WTC11 (cell line): ENCODE measurements around the gene LMAN2L. TPM values are rescaled to one million over a fixed set of nuclear protein-coding genes. Genes with fewer than 3 reads are reported as not detected.

Experiments used
- ATAC-seq: fragments of 200-7000 bp; cut with Tn5 transposase; 2 replicates; pipeline ENCODE4 v1.10.0; 2021; ENCODE audit warnings: mild to moderate bottlenecking, moderate library complexity
- CTCF ChIA-PET: fragments of 300-600 bp; sonication (Branson Sonifier 250); formaldehyde crosslinking; loops from one replicate; lab custom pipeline; 2021; ENCODE audit warnings: antibody characterized with exemption; lab: Charles Lee
- POLR2A ChIA-PET: fragments of 350-600 bp; sonication (Branson Sonifier 250); formaldehyde crosslinking; loops from one replicate; lab custom pipeline; 2021; ENCODE audit warnings: antibody characterized with exemption; lab: Charles Lee
- DNase-seq: peaks from one replicate; pipeline ENCODE4 v3.0.0; 2021; ENCODE audit warnings: low spot score
- H3K27ac Mint-ChIP-seq: 2 replicates; pipeline ENCODE4 v1.8.0; 2021; ENCODE audit warnings: mixed read lengths
- H3K27me3 Mint-ChIP-seq: 2 replicates; pipeline ENCODE4 v1.8.0; 2021; ENCODE audit warnings: low read depth, mild to moderate bottlenecking, moderate library complexity, mixed read lengths
- H3K36me3 Mint-ChIP-seq: 2 replicates; pipeline ENCODE4 v1.8.0; 2021; ENCODE audit warnings: mixed read lengths
- H3K4me1 Mint-ChIP-seq: 2 replicates; pipeline ENCODE4 v1.8.0; 2022; ENCODE audit warnings: mixed read lengths
- H3K4me3 Mint-ChIP-seq: 2 replicates; pipeline ENCODE4 v1.8.0; 2021; ENCODE audit warnings: mild to moderate bottlenecking, moderate library complexity, mixed read lengths
- H3K9me3 Mint-ChIP-seq: 2 replicates; pipeline ENCODE4 v1.8.0; 2021; ENCODE audit warnings: mixed read lengths
- ATF1 ChIP-seq: sonication (generic); formaldehyde crosslinking; IDR thresholded peaks from 2 replicates; pipeline ENCODE4 v1.8.1; 2023; ENCODE audit warnings: mild to moderate bottlenecking, moderate library complexity, missing genetic modification reagents
- ATF2 ChIP-seq: sonication (generic); formaldehyde crosslinking; IDR thresholded peaks from 2 replicates; pipeline ENCODE4 v1.8.1; 2022; ENCODE audit warnings: low read depth, missing genetic modification reagents, borderline replicate concordance
- FOXK1 ChIP-seq: sonication (generic); formaldehyde crosslinking; IDR thresholded peaks from 2 replicates; pipeline ENCODE4 v1.8.0; 2022; ENCODE audit warnings: mild to moderate bottlenecking, moderate library complexity, missing genetic modification reagents
- GABPB1 ChIP-seq: sonication (generic); formaldehyde crosslinking; IDR thresholded peaks from 2 replicates; pipeline ENCODE4 v1.8.1; 2023; ENCODE audit warnings: mild to moderate bottlenecking, missing genetic modification reagents
- JAZF1 ChIP-seq: fragments of 250-450 bp; sonication (Bioruptor Pico); IDR thresholded peaks from 2 replicates; pipeline ENCODE4 v1.9.0; 2021; ENCODE audit warnings: moderate library complexity, mild to moderate bottlenecking, inconsistent platforms
- JUN ChIP-seq: sonication (generic); formaldehyde crosslinking; IDR thresholded peaks from 2 replicates; pipeline ENCODE4 v1.8.0; 2023; ENCODE audit warnings: mild to moderate bottlenecking, missing genetic modification reagents
- KAT7 ChIP-seq: sonication (generic); formaldehyde crosslinking; IDR thresholded peaks from 2 replicates; pipeline ENCODE4 v1.8.1; 2023; ENCODE audit warnings: missing genetic modification reagents, mild to moderate bottlenecking, borderline replicate concordance
- MLX ChIP-seq: sonication (generic); formaldehyde crosslinking; IDR thresholded peaks from 2 replicates; pipeline ENCODE4 v1.8.1; 2023; ENCODE audit warnings: mild to moderate bottlenecking, missing genetic modification reagents, moderate library complexity
- MYBL2 ChIP-seq: sonication (generic); formaldehyde crosslinking; IDR thresholded peaks from 2 replicates; pipeline ENCODE4 v1.8.1; 2023; ENCODE audit warnings: mild to moderate bottlenecking, moderate library complexity, missing genetic modification reagents
- NR3C1 ChIP-seq: sonication (generic); formaldehyde crosslinking; conservative IDR thresholded peaks from 2 replicates; pipeline ENCODE4 v1.8.1; 2023; ENCODE audit warnings: low read depth, mild to moderate bottlenecking, missing genetic modification reagents
- PRDM15 ChIP-seq: sonication (generic); formaldehyde crosslinking; IDR thresholded peaks from 2 replicates; pipeline ENCODE4 v1.8.0; 2022; ENCODE audit warnings: missing genetic modification reagents
- RELA ChIP-seq: sonication (generic); formaldehyde crosslinking; IDR thresholded peaks from 2 replicates; pipeline ENCODE4 v1.8.1; 2022; ENCODE audit warnings: missing genetic modification reagents, mild to moderate bottlenecking, borderline replicate concordance
- RORB ChIP-seq: fragments of 250-450 bp; sonication (Bioruptor Pico); IDR thresholded peaks from 2 replicates; pipeline ENCODE4 v1.9.0; 2021; ENCODE audit warnings: mild to moderate bottlenecking
- STAT6 ChIP-seq: sonication (generic); formaldehyde crosslinking; conservative IDR thresholded peaks from 2 replicates; pipeline ENCODE4 v1.8.1; 2023; ENCODE audit warnings: mild to moderate bottlenecking, low read depth, missing genetic modification reagents, moderate library complexity
- TCF7 ChIP-seq: sonication (generic); formaldehyde crosslinking; IDR thresholded peaks from 2 replicates; pipeline ENCODE4 v1.8.0; 2022; ENCODE audit warnings: mild to moderate bottlenecking, low read depth, missing genetic modification reagents, moderate library complexity
- USF1 ChIP-seq: sonication (generic); formaldehyde crosslinking; IDR thresholded peaks from 2 replicates; pipeline ENCODE4 v1.8.0; 2022; ENCODE audit warnings: mild to moderate bottlenecking, missing genetic modification reagents
- ZNF263 ChIP-seq: sonication (generic); formaldehyde crosslinking; IDR thresholded peaks from 2 replicates; pipeline ENCODE4 v1.8.1; 2022; ENCODE audit warnings: low read depth, mild to moderate bottlenecking, moderate library complexity, missing genetic modification reagents
- ZNF317 ChIP-seq: sonication (generic); formaldehyde crosslinking; IDR thresholded peaks from 2 replicates; pipeline ENCODE4 v1.8.1; 2023; ENCODE audit warnings: low read depth, mild to moderate bottlenecking, moderate library complexity, missing genetic modification reagents, borderline replicate concordance
- ZNF396 ChIP-seq: fragments of 250-450 bp; sonication (Bioruptor Pico); IDR thresholded peaks from 2 replicates; pipeline ENCODE4 v1.8.0; 2021; ENCODE audit warnings: mild to moderate bottlenecking, moderate library complexity, borderline replicate concordance
- ZNF423 ChIP-seq: fragments of 250-450 bp; sonication (Bioruptor Pico); IDR thresholded peaks from 2 replicates; pipeline ENCODE4 v2.1.2; 2022; ENCODE audit warnings: mild to moderate bottlenecking, moderate library complexity
- ZNF532 ChIP-seq: fragments of 250-450 bp; sonication (Bioruptor Pico); IDR thresholded peaks from 2 replicates; pipeline ENCODE4 v1.9.0; 2021; ENCODE audit warnings: mild to moderate bottlenecking, borderline replicate concordance
- ZNF671 ChIP-seq: fragments of 250-450 bp; sonication (Bioruptor Pico); IDR thresholded peaks from 2 replicates; pipeline ENCODE4 v1.8.0; 2021; ENCODE audit warnings: mild to moderate bottlenecking
- ZSCAN18 ChIP-seq: fragments of 250-450 bp; sonication (Bioruptor Pico); IDR thresholded peaks from 2 replicates; pipeline ENCODE4 v2.1.2; 2022; ENCODE audit warnings: mild to moderate bottlenecking, moderate library complexity
- total RNA-seq: library from RNA; stranded (reverse); gene quantifications from 3 replicates; pipeline ENCODE4 v1.2.3, GENCODE V29; 2021

LMAN2L gene
- total RNA-seq, 1 experiment from 2014 or later = 13.5 TPM

GRCh38 chr2:96758987-96759386, 19.1 kb upstream of the LMAN2L start:
- Mint-ChIP-seq H3K4me1 (peaks cover 44% of the 10 kb centered on the region), H3K36me3 (no peaks in the 10 kb centered on the region), H3K27me3 (peaks cover 16% of the 10 kb centered on the region), H3K27ac (no peak overlapping the region), H3K9me3 (no peaks in the 10 kb centered on the region), H3K4me3 (no peak overlapping the region)
- ATAC-seq (no peak), DNase-seq (no peak)
- ChIA-PET CTCF (interaction anchor here (1.2 to 2.6 kb wide), 2 partner anchors 57 to 209 kb away, joined by 4 to 9 read pairs; partner anchors contain the start of gene CNNM3), POLR2A (no interaction called here)
- TF ChIP-seq MLX (no peak), ZNF423 (CRISPR knock-in tag) (no peak), GABPB1 (CRISPR knock-in tag) (no peak), TCF7 (no peak), ZNF396 (CRISPR knock-in tag) (no peak), JAZF1 (no peak), USF1 (CRISPR knock-in tag) (no peak), ZNF263 (CRISPR knock-in tag) (no peak), KAT7 (CRISPR knock-in tag) (no peak), ATF2 (no peak), RELA (CRISPR knock-in tag) (no peak), RORB (CRISPR knock-in tag) (no peak), ZSCAN18 (CRISPR knock-in tag) (no peak), JUN (no peak), ZNF532 (no peak)

- no peak overlapping the region for H3K4me3 Mint-ChIP-seq
- TF ChIP-seq STAT6 = no peak
- TF ChIP-seq ATF1 (CRISPR knock-in tag) = no peak
- no peak for TF ChIP-seq NR3C1 (CRISPR knock-in tag)
- no peak for TF ChIP-seq FOXK1
- no peak for TF ChIP-seq PRDM15
- no peak for TF ChIP-seq MYBL2
- TF ChIP-seq ZNF317 = no peak
- TF ChIP-seq ZNF671 (CRISPR knock-in tag) = no peak
Observed at GRCh38 chr2:96757477-96757860, 17.6 kb upstream of the LMAN2L start.

More at GRCh38 chr2:96757477-96757860, 17.6 kb upstream of the LMAN2L start:
- Mint-ChIP-seq H3K9me3 (no peaks in the 10 kb centered on the region), H3K27ac (no peak overlapping the region), H3K4me1 (peaks cover 30% of the 10 kb centered on the region), H3K36me3 (no peaks in the 10 kb centered on the region), H3K27me3 (peaks cover 16% of the 10 kb centered on the region)
- ATAC-seq (no peak), DNase-seq (no peak)
- POLR2A ChIA-PET = no interaction called here
- CTCF ChIA-PET = no interaction called here
